NCI-H1417 (cell line): Measurements from ENCODE around the gene NOS1.

ENCODE experiments used
- DNase-seq, 3 experiments: peaks; one replicate each; lab custom pipeline; 2025; lab: John Stamatoyannopoulos, UW

The NOS1 gene

DNA sequence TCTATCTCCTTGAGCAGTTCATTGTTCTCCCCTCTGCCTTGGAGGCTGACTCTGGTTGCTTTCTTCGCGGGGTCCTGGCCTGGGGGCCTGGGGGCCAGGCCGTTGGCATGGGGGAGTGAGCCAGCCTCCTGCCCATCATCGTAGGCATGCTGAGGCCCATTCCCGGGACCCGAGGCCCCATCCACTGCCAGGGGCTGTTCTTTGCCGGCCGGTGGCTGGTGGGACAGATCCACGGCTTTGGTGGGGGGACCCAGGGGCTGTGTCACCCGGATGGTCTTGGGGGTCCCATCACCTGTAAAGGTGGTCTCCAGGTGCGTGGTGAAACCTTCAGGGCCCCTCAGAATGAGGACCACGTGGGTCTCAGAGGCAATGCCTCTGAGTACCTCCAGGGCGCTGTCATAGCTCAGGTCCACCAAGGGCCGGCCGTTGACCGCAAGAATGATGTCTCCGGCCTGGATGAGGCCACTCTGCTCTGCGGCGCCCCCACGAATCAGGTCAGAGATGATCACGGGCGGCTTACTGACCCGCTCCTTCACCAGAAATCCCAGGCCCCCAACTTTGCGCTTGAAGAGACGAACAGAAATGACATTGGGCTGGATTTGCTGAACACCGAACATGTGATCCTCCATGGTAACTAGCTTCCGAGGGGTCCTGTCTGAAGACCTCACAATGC lies 30.8 kb downstream of the NOS1 start:
- no peak for DNase-seq

DNA sequence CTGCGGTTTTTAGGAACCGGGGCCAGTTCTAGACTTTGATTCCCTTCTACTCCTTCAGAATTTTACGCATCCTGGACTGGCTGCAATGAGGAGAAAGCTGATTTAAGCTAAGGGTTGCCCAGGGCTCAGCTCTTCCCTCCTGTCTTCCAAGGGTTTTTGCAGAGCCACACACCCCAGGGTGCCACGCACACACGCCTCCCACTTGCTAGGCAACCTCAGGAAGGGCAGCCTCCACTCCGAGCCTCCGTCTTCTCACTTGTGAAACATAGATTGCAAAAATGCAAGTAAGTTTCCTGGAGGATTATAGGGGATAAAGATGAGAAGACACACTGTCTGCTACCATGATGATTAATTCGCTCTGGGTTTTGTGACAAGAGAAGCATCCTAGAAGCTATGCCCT lies 31.7 kb downstream of the NOS1 start:
- no peak for DNase-seq

DNA sequence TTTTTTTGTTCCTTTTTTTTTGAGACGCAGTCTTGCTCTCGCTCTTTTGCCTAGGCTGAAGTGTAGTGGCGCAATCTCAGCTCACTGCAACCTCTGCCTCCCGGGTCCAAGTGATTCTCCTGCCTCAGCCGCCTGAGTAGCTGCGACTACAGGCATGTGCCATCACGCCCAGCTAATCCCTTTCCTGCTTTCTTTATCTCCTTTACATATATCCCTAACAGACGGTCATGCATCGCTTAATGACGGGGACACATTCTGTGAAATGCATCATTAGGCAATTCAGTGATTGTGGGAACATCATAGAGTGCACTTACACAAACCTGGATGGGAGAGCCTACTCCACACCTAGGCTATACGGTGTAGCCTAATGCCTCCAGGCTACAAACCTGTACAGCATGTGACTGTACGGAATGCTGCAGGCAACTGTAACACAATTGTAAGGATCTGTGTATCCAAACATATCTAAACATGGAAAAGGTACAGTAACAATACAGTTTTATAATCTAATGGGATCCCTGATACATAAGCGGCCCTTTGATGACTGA lies 32.8 kb downstream of the NOS1 start:
- peak in 2 of 3 experiments; percentile 51 to 63 for DNase-seq

DNA sequence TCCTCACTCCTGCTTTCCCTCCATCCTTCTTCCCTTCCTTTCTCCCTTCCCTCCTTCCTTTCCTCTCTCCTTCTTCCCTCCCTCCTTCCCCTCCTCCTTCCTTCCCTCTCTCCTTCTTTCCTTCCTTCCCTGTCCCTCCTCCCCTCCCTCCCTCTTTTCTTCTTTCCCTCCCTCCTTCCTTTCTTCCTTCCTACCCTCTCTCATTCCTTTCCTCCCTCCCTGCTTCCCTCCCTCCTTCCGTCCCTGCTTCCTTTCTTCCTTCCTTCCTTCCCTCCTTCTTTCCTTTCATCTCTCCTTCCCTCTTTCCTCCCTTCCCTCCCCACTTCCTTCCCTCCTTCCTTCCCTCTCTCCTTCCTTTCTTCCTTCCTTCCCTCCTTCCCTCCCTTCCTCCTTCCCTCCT lies 39.0 kb downstream of the NOS1 start:
- no peak for DNase-seq

DNA sequence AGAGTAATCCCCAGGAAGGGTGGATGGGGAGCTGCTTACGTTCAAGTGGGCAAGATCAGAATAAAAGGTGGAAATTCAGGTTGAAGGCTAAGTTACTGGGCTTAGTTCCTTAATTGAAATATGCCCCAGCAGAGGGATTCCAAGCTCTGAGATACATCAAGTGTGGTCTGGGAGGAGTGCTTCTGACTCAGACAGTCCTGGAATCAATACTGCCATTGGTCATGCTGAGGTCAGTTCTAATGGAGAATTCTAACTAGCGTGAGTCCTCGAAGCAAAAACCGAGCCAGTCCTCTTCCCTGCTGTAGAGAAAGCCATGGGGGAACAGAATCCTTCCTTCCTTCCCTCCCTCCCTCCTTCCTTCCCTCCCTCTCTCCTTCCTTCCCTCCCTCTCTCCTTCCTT lies 39.9 kb downstream of the NOS1 start:
- no peak for DNase-seq

DNA sequence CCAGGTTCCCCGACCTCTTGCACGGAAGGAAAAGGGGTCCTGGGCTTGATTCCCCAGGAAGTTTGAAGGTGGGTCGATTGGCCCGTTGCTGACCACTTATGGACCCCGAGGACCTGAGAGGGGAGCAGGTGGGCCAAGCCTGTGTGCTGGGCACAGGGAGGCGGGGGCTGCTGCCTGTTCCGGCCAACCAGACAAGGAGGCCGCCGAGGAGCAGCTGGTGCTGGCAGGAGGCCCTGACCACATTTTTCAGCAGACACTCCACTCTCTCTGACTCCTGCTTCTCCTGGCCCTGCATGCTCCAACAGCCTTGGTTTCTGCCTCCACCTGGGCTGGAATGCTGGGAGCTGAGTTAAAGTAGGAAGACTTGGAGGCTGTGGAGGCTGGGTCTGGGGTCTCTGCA lies 42.8 kb downstream of the NOS1 start:
- DNase-seq = no peak

DNA sequence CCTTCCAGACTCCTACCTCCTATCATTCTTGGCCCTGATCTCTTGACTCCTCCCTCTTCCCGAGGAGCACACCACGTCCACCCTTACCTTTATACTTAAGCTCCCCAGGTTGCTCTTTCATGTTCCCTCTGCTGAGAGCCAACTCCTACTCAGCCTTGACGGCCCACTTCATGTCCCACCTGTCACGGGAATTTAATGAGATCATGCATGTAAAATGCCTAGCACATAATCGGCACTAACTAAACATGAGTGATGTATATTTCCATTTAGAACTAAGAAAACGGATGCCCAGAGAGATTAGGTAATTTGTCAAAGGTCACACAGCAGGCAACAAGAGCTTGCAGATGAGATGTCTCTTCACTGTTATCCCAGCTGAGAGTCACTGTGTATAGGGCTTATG lies 45.1 kb downstream of the NOS1 start:
- DNase-seq = no peak

DNA sequence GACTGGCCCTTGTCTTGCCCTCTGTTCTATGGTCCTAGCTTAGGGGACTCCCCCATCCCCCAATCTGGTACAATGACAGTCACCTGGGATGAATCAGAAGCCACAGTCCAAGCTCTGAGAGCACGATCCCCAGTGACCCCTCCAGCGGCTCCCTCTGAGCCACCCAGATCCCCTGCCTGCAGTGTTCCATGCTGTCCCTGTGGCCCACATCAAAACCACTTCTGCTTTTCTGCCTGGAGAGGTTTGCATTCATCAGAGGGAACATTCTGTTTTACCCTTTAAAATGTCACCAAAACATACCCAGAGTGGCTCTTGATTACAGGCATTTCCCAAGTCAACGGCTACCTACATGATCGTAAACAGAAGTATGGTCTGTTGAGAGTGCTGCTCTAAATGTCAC lies 47.5 kb downstream of the NOS1 start:
- DNase-seq = no peak

DNA sequence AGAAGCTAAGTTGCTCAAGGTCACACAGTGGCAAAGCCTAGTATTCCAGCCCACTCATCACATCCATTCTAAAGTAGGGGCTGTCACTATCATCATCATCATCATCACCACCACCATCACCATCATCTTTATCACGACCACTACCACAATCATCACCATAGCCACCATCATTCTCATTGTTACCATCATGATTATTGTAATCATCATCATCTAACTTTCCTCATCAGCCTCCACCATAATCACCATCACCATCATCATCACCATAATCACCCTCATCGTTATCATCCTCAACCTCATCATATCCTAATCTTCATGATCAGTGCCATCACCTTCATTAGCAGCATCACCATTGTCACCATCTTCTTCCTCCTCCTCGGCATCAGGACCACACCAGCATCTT lies 48.7 kb downstream of the NOS1 start:
- DNase-seq = no peak

DNA sequence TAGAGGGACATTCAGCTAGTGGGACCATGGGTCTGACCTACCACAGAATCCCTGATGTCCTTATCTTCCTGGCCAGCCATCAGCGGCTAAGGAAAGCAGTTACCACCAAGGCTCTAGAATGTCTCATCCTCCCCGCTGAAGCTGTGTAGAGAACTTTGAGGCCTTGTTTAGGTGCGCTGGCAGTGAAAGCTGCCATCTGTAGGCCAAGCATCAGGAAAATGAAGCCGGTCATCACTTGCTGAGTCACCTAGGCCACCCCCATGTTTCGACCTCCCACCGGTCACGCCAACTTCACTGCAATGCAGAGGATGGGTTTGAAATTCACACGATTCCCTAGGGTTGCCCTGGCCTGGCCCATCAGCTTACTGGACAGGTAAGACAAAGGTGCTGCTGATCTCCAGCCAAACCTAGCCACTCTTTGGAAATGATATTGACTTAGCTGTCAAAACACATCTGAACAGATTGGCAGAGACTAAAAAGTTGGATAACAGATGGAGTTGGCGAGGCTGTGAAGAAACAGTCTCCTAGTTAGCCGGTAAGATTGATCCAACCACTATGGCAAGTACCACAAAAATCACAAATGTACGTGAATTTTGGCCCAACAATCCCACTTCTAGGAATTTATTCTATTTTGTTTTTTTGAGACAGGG lies 52.0 kb downstream of the NOS1 start:
- DNase-seq = no peak

DNA sequence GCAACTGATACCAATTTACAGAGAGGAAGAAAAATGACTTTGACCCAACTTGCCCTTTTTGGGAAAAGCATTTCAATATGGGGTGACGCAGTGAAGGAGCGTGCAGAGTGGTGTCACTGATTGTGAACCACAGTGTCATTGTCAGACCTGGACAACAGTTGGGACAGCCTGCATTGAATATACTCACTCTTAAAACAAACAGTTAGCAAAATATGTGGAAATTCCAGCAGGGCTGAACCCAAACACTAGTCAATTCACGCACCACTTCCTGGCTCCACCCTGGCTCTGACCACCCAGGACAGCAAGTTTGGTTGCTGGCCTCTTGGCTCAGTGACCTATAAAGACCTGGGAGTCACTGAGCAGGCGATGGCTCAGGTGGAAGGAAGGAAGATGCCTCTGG lies 61.3 kb downstream of the NOS1 start:
- DNase-seq = no peak

DNA sequence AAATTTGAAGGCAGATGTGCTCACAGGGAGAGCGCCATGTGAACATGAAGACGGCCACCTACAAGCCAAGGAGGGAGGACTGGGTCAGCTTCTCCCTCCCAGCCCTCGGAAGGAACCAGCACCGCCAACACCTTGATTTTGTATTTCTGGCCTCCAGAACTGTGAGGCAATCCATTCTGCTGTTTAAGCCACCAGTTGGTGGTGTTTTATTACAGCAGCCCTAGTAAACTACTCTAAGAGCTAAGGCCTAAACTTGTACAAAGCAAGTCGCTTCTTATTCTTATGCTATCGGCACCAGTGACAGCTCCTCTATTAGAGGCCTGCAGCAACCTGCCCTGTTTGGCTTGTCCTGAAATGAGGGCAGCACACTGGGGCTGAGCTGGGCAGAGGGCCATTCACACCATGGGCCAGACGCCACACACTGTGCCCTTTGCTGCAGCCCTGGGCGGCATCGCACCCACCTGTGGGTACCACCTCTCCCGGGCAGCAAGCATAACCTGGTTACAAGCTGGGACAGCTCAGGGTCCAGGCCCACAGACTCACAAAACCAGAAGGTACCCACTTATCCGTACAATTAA lies 62.7 kb downstream of the NOS1 start:
- no peak for DNase-seq

DNA sequence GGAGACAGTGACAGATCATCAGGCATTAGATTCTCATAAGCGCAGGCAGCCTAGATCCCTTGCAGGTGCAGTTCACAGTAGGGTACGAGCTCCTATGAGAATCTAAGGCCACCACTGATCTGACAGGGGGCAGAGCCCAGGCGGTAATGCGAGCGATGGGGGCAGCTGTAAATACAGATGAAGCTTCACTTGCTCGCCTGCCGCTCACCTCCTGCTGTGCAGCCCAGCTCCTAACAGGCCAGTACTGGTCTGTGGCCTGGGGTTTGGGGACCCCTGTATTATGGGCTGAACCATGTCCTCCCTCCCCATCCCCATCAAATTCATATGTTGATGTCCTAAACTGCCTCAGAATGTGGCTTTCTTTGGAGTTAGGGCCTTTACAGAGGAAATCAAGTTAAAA lies 63.2 kb downstream of the NOS1 start:
- no peak for DNase-seq

DNA sequence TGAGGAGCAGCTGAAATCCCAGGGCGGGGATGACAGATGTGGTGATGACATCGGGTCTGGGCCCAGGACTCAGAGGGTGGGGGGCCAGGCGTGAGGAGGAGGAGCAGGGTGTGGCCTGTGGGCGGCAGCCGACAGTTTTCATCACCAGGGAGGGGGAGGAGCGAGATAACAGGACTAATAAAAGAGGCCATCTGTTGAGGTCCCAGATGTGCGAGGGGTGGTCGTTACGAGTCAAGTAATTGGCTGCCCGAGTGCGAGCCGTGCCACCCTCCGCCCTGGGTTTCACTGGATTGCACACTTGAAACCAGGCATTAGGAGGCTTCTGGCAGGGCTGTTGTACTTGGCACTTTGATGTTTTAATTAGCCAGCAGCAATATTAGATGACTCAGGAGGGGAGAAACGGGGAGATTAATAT lies 67.2 kb downstream of the NOS1 start:
- DNase-seq = peak in 2 of 3 experiments; percentile 37 to 74

DNA sequence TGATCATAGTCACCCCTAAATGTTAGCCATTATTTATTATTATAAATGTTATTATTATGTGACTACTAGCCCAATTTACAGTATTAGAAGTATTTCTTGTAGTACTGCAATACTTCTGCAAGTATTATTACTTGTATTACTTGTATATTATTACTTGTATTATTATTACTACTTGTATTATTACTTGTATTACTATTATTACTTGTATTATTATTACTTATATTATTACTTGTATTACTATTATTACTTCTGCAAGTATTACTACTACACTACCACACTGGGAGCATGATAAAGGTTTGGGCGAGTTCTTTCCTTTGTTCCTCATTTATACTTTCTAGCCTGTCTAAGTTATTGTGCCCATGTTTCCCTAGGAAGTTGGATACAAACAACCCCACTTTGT lies 67.9 kb downstream of the NOS1 start:
- no peak for DNase-seq

DNA sequence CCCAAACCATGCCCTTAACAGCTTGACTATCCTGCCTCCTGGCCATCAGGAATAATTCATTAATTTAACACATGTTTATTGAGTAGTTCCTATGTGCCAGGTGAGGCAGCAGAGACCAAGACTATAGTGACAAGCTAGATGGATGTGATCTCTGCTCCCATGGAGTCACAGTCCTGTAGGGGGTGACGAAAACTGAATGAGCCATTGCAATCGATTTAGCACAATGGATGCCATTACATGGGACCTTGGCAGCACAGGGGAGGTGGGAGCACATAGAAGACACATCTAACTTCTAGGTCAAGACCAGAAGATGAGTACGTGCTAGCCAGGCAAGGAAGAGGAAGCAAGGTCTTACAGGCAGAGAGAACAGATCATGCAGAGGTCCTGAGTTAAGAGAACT lies 68.7 kb downstream of the NOS1 start:
- no peak for DNase-seq

DNA sequence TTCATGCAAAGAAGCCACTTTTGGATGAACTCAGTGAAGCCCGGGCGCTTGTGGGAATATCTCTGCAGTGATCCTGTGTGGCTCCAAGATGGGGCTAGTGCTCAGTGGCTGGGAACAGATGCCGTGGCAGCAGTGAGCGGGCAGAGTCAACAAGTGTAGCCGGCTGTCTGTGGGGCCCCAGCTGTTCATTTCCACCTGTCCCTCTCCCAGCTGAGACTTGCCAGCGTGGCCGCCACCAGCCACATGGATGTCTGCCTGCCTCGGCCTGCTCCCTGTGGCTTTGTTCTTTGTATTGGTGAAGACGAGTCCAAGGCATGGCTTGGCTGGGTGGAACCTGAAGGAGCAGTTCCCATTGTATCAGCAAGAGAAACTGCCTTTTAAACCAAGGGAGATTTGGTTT lies 77.3 kb downstream of the NOS1 start:
- DNase-seq = no peak

DNA sequence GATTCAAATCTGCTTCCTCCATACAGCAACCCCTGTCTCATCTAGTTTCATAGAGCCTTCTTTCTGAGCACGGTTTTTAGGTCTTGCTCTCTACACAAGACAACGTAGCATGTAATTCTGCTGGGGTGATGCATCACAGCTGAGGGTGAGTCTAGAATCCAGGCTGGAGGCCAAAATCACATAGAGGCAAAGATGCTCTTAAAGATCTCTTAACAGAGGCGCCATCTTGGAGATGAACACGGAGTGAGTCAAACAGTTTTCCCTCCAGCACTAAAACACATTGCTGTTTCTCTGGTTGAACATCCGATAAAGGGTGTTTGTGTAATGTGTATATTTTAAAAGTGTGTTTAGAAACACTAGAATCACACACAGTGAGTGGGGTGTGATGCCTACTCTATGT lies 78.9 kb downstream of the NOS1 start:
- DNase-seq = no peak

DNA sequence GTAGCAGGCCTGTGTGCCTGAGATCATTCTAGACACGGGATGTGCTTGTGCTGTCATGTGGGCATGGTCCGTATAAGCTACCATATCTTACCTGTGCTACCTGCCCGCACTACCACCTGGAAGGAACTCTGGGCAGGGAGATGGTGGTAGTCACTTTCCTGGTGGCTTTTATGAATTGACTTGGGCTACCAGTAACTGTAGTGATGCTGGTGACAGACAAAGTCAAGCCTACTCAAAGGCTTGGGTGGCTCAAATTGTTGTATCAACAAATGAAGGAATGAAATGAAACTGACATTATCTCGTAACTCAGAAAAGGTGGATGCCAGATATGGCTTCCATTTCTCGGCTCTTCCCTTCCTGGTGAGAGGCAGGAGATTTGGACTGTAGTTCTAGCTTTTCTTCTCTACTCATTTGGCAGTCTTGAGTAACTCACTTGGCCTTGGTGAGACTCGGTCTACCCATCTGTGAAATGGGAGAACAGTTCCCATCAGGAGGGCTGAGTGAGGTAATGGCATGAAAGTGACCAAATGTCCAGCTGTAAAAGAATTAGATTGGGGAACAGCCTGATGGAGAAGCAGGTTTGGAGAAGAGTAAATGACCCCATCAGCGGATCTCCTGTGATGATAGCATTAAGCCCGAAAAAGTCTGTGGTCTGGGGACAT lies 81.3 kb downstream of the NOS1 start:
- DNase-seq = no peak

DNA sequence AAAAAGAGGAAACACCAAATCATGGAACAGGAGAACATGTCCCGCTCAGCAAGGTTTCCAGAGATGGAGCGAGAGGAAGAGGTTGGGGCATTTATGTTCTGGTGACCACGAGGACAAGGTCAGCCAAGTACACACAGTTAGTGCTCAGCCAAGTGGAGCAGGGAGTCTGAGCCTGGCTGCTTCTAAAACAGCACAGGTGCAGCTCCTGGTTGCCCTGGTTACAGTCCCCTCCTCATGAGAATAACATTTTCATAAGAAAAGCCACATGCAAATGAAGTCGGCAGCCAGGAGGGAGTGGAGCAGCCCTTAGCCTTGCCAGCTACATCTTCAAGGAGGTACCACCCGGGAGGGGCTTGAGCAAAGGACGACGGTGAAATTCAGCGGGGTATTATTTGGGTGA lies 81.8 kb downstream of the NOS1 start:
- peak in 2 of 3 experiments; percentile 32 to 36 for DNase-seq

DNA sequence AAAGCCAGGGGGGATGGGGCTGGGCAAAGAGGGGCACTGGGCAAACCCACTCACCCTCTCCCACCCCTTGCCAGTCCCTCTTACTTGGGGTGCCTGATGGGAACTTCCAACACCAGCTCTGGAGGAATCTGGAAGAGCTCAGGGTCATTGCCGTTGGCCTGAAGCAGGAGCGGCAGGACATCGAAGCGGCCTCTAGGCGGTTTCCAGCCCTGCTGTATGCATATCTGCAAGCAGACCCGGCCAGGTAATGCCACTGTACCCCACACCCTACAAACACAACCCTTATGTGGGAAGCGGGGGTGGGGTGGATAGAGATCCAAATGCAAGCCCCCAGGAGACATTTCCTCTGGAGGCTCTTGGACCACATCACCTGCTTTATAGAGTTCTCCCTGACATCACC lies 83.6 kb downstream of the NOS1 start:
- DNase-seq = no peak

DNA sequence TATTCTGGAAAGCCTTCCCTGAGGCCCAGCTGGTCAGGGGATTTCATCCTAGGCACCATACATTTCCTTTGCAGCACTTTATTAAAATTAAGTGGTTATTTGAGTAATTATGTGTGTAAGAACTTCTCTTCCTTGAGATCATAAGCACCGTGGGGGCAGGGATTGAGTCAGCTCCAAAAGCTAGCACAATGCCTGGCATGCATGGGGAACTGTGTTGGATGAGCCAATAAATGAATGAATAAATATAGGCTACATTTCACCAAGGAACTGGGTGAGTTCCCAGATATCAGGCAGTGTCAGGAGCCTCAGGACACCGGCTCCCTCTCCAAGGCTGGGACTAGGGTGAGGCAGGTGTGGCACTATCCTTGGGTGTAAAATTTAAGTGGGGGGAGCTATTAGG lies 88.3 kb downstream of the NOS1 start:
- DNase-seq = no peak

DNA sequence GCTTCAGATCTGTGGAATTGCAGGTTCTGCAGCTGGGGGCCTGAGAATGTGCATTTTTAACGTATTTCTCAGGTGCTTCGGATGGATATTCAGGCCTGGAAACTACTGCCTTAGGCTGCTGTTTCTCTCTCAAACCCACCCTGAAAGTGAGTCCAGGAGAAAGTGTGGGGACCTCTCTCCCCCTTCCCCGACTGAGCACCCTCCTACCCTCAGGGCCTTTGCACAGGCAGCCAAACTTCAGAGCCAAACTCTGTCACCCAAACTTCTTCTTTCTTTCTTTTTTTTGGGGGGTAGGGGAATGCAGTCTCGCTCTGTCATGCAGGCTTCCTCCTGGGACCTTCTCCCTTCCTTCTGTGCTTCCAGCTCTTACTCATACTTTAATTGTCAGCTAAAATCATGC lies 88.7 kb downstream of the NOS1 start:
- DNase-seq = no peak
